Liver (tissue), 9 donors: Measurements from ENCODE around the gene PACSIN2. TPM values are rescaled to one million over a fixed set of nuclear protein-coding genes. Genes with fewer than 3 reads are reported as not detected.
A peak's percentile ranks its signal among the peaks of the same experiment; 100 is the strongest.

Experiments used
- DNase-seq: peaks from one replicate; pipeline ENCODE4 v3.0.0-alpha.2; 2017; ENCODE audit warnings: low spot score
- H3K27ac ChIP-seq, 2 donors: one replicate each; pipeline ENCODE4 v1.7.0; 2013; ENCODE audit warnings: inconsistent platforms in 2 of 2, low read length in 2 of 2, control low read depth in 1 of 2, low read depth in 1 of 2, mild to moderate bottlenecking in 1 of 2
- H3K27me3 ChIP-seq, 4 donors: one replicate each; pipeline versions ENCODE4 v1.6.1 to v1.7.0; 2013; ENCODE audit warnings: low read length in 3 of 4, inconsistent platforms in 1 of 4, mild to moderate bottlenecking in 1 of 4, moderate library complexity in 1 of 4; ENCODE audit not compliant: control insufficient read depth in 4 of 4, insufficient read depth in 4 of 4
- H3K36me3 ChIP-seq, 4 donors: one replicate each; pipeline versions ENCODE4 v1.6.1 to v1.7.0; 2013; ENCODE audit warnings: low read length in 3 of 4, mild to moderate bottlenecking in 3 of 4, low read depth in 1 of 4, moderate library complexity in 1 of 4; ENCODE audit not compliant: control insufficient read depth in 4 of 4, insufficient read depth in 3 of 4
- H3K4me1 ChIP-seq, 4 donors: one replicate each; pipeline versions ENCODE4 v1.6.1 to v1.7.0; 2013; ENCODE audit warnings: low read length in 3 of 4, mild to moderate bottlenecking in 3 of 4, moderate library complexity in 1 of 4; ENCODE audit not compliant: control insufficient read depth in 4 of 4, insufficient read depth in 4 of 4
- H3K4me3 ChIP-seq, 3 donors: one replicate each; pipeline versions ENCODE4 v1.6.1 to v1.7.0; 2013; ENCODE audit warnings: low read length in 3 of 3, control low read depth in 1 of 3, low read depth in 1 of 3, mild to moderate bottlenecking in 1 of 3
- H3K9ac ChIP-seq, 2 donors: one replicate each; pipeline ENCODE4 v1.7.0; 2013; ENCODE audit warnings: low read length in 2 of 2, mild to moderate bottlenecking in 2 of 2, moderate library complexity in 2 of 2, control low read depth in 1 of 2, low read depth in 1 of 2
- H3K9me3 ChIP-seq, 4 donors: one replicate each; pipeline versions ENCODE4 v1.6.1 to v1.7.0; 2013; ENCODE audit warnings: low read length in 3 of 4; ENCODE audit not compliant: control insufficient read depth in 4 of 4
- ATF3 ChIP-seq: IDR thresholded peaks from 2 replicates; pipeline ENCODE4 v1.6.1; 2016; ENCODE audit warnings: antibody characterized with exemption
- CTCF ChIP-seq: fragments of 150-350 bp; IDR thresholded peaks from 2 replicates; pipeline ENCODE4 v1.5.1; 2017; ENCODE audit warnings: improper control_type of control experiment, low read depth, low read length; ENCODE audit not compliant: missing input control
- EGR1 ChIP-seq, 2 donors: IDR thresholded peaks; 2 replicates each; pipeline ENCODE4 v1.6.1; 2016 to 2018; ENCODE audit warnings: antibody characterized with exemption in 2 of 2, low read depth in 2 of 2
- FOXA1 ChIP-seq: IDR thresholded peaks from 2 replicates; pipeline ENCODE4 v1.6.1; 2016; ENCODE audit warnings: antibody characterized with exemption
- FOXA2 ChIP-seq: IDR thresholded peaks from 2 replicates; pipeline ENCODE4 v1.6.1; 2016; ENCODE audit warnings: antibody characterized with exemption
- GABPA ChIP-seq, 2 donors: IDR thresholded peaks in 1 of 2; conservative IDR thresholded peaks in 1 of 2; 2 replicates each; pipeline ENCODE4 v1.6.1; 2016; ENCODE audit warnings: antibody characterized with exemption in 2 of 2, mild to moderate bottlenecking in 1 of 2, moderate library complexity in 1 of 2
- HNF4A ChIP-seq, 2 donors: conservative IDR thresholded peaks; 2 replicates each; pipeline ENCODE4 v1.6.1; 2016; ENCODE audit warnings: antibody characterized with exemption in 2 of 2, mild to moderate bottlenecking in 2 of 2
- HNF4G ChIP-seq: IDR thresholded peaks from 2 replicates; pipeline ENCODE4 v1.6.1; 2016; ENCODE audit warnings: antibody characterized with exemption
- JUND ChIP-seq, 2 donors: IDR thresholded peaks; 2 replicates each; pipeline ENCODE4 v1.6.1; 2016; ENCODE audit warnings: antibody characterized with exemption in 2 of 2
- MAX ChIP-seq: IDR thresholded peaks from 2 replicates; pipeline ENCODE4 v1.6.1; 2016; ENCODE audit warnings: antibody characterized with exemption
- NR2F2 ChIP-seq: IDR thresholded peaks from 2 replicates; pipeline ENCODE4 v1.6.1; 2016; ENCODE audit warnings: antibody characterized with exemption
- RAD21 ChIP-seq, 2 donors: IDR thresholded peaks; 2 replicates each; pipeline ENCODE4 v1.6.1; 2016; ENCODE audit warnings: antibody characterized with exemption in 2 of 2, mild to moderate bottlenecking in 2 of 2
- REST ChIP-seq: IDR thresholded peaks from 2 replicates; pipeline ENCODE4 v1.6.1; 2016; ENCODE audit warnings: antibody characterized with exemption, mild to moderate bottlenecking
- RXRA ChIP-seq, 2 donors: IDR thresholded peaks; 2 replicates each; pipeline ENCODE4 v1.6.1; 2017 to 2018; ENCODE audit warnings: antibody characterized with exemption in 2 of 2, mild to moderate bottlenecking in 1 of 2
- SP1 ChIP-seq: IDR thresholded peaks from 2 replicates; pipeline ENCODE4 v1.6.1; 2018; ENCODE audit warnings: antibody characterized with exemption, mild to moderate bottlenecking
- YY1 ChIP-seq: IDR thresholded peaks from 2 replicates; pipeline ENCODE4 v1.6.1; 2016; ENCODE audit warnings: antibody characterized with exemption, mild to moderate bottlenecking
- WGBS: extraction: QIAGEN DNeasy Blood & Tissue Kit; methylation state at CpG from one replicate; pipeline ENCODE4 v1.1.7; 2013; 5-methylcytosine and 5-hydroxymethylcytosine counted together
- polyA plus RNA-seq, 2 donors: library from polyadenylated mRNA; stranded (reverse) in 1 of 2; unstranded in 1 of 2; fragments of 200-250 nt in 1 of 2; fragments of >200 nt in 1 of 2; fragmentation: Nextera tagmentation in 1 of 2; extraction: Ambion mirVana in 1 of 2; gene quantifications; one replicate each; pipeline versions ENCODE4 v1.2.1 to v1.2.3, GENCODE V29; 2013 to 2015
- total RNA-seq, 2 donors: library from RNA; depleted of rRNA; stranded (reverse); fragments of >200 nt; gene quantifications; one replicate each; pipeline ENCODE4 v1.2.3, GENCODE V29; 2014
- donor health status: healthy.
- donor health status: healthy.
- donor health status: healthy.
- donor health status: healthy.
- donor health status: healthy.

The PACSIN2 gene
- total and polyA plus RNA-seq, 4 donors: 9.1 to 31.4 (median 17.0) TPM

GRCh38 chr22:42887120-42887519, 127.8 kb downstream of the PACSIN2 start:
- WGBS: 67% methylated on average over 7 of the region's 7 CpGs
- peak overlapping the region; percentile 72 to 84 for H3K27ac ChIP-seq
- peaks cover 0 to 13% (median 8%) of the 10 kb centered on the region in 4 donors for H3K36me3 ChIP-seq

GRCh38 chr22:42885446-42885845, 129.5 kb downstream of the PACSIN2 start:
- Histone ChIP-seq H3K36me3 (peaks cover 0 to 13% (median 7%) of the 10 kb centered on the region in 4 donors), H3K9ac (no peak overlapping the region), H3K27ac (no peak overlapping the region), H3K4me3 (no peak overlapping the region), H3K4me1 (peaks cover 9 to 47% (median 34%) of the 10 kb centered on the region in 4 donors), H3K27me3 (no peaks in the 10 kb centered on the region), H3K9me3 (no peaks in the 10 kb centered on the region)
- no peak for DNase-seq
- WGBS: 93% methylated on average over 9 of the region's 9 CpGs
- TF ChIP-seq HNF4A (conservative IDR thresholded peaks at IDR 0.05): no peak
- no peak for TF ChIP-seq FOXA2

More at GRCh38 chr22:42887120-42887519, 127.8 kb downstream of the PACSIN2 start:
- TF ChIP-seq CTCF (no peak), SP1 (no peak)
- no peak overlapping the region for H3K4me3 ChIP-seq
- no peaks in the 10 kb centered on the region for H3K27me3 ChIP-seq
- no peaks in the 10 kb centered on the region for H3K9me3 ChIP-seq
- DNase-seq: no peak
- peak overlapping the region; percentile 30 to 57 for H3K9ac ChIP-seq
- peaks cover 4 to 31% (median 24%) of the 10 kb centered on the region in 4 donors for H3K4me1 ChIP-seq

GRCh38 chr22:42884616-42885375, 130.2 kb downstream of the PACSIN2 start:
- TF ChIP-seq GABPA (IDR thresholded peaks at IDR 0.05 in 1 of 2, conservative IDR thresholded peaks at IDR 0.05 in 1 of 2) (no peak), RXRA (IDR thresholded peaks at IDR 0.05) (no peak), JUND (IDR thresholded peaks at IDR 0.05) (no peak), MAX (no peak), REST (no peak), CTCF (no peak), FOXA1 (no peak), NR2F2 (no peak), YY1 (no peak), EGR1 (IDR thresholded peaks at IDR 0.05; ENCODE audit: low read depth in 2 of 2) (no peak), RAD21 (IDR thresholded peaks at IDR 0.05) (no peak), ATF3 (no peak), HNF4A (conservative IDR thresholded peaks at IDR 0.05) (no peak), SP1 (no peak), HNF4G (no peak), FOXA2 (no peak)
- WGBS: 89% methylated on average over 7 of the region's 7 CpGs
- peaks cover 0 to 13% (median 7%) of the 10 kb centered on the region in 4 donors for H3K36me3 ChIP-seq

More at GRCh38 chr22:42884616-42885375, 130.2 kb downstream of the PACSIN2 start:
- Histone ChIP-seq H3K4me1 (peaks cover 11 to 54% (median 40%) of the 10 kb centered on the region in 4 donors), H3K9ac (no peak overlapping the region), H3K27me3 (no peaks in the 10 kb centered on the region), H3K4me3 (no peak overlapping the region), H3K9me3 (no peaks in the 10 kb centered on the region), H3K27ac (no peak overlapping the region)
- DNase-seq: no peak
